K562 (cell line): ENCODE measurements around the gene ETV2. TPM values are rescaled to one million over a fixed set of nuclear protein-coding genes. Genes with fewer than 3 reads are reported as not detected.

Experiments
- ATAC-seq: fragments of 200-7000 bp; cut with Tn5 transposase; 3 replicates; pipeline ENCODE4 v1.9.1; 2020; ENCODE audit warnings: moderate library complexity
- BruUV-seq: library from RNA; stranded (reverse); fragments of 400-500 nt; replicated peaks from 2 replicates; lab custom pipeline; 2021; lab: Mats Ljungman, UMichigan
- CTCF ChIA-PET: fragments of 300-600 bp; formaldehyde crosslinking; extraction: SDS; loops from one replicate; lab custom pipeline; 2021; ENCODE audit warnings: low intra/inter-chr PET ratio; lab: Yijun Ruan, JAX
- POLR2A ChIA-PET: fragments of 300-600, 350-650 bp; sonication (Branson Sonifier 250); formaldehyde crosslinking; extraction: SDS; loops from one replicate; lab custom pipeline; 2021; ENCODE audit warnings: antibody characterized with exemption, inconsistent platforms; lab: Yijun Ruan, JAX
- DNase-seq, 4 experiments: peaks; one replicate each; pipeline versions ENCODE4 v3.0.0 to v3.0.0-alpha.2; 2011 to 2018; ENCODE audit warnings: low spot score in 3 of 4, mixed read lengths in 3 of 4; ENCODE audit errors: extremely low read depth in 1 of 4
- FAIRE-seq: peaks from 2 replicates; lab custom pipeline; 2011; peaks lifted over from hg19 to GRCh38; lab: Jason Lieb, UNC
- H2AFZ ChIP-seq: 2 replicates; pipeline ENCODE4 v1.6.0; 2011; ENCODE audit warnings: low read depth, low read length, control low read depth, inconsistent platforms
- H3K27ac ChIP-seq: fragments of 200-600 bp; 3 replicates; pipeline ENCODE4 v1.8.0; 2011; ENCODE audit warnings: low read depth, mild to moderate bottlenecking, control low read depth, inconsistent platforms, low read length, moderate library complexity, mixed read lengths; ENCODE audit errors: extremely low read depth
- H3K27me3 ChIP-seq, 2 experiments: fragments of 300-600 bp in 1 of 2; 2 replicates in 1 of 2; 3 replicates in 1 of 2; pipeline versions ENCODE4 v1.6.0 to v1.8.0; 2011; ENCODE audit warnings: inconsistent platforms in 2 of 2, low read length in 2 of 2, mild to moderate bottlenecking in 1 of 2, mixed read lengths in 1 of 2, moderate library complexity in 1 of 2; ENCODE audit not compliant: control insufficient read depth in 2 of 2, insufficient read depth in 2 of 2
- H3K36me3 ChIP-seq: fragments of 300-600 bp; 3 replicates; pipeline ENCODE4 v1.8.0; 2011; ENCODE audit warnings: mild to moderate bottlenecking, low read length, inconsistent platforms; ENCODE audit not compliant: control insufficient read depth, insufficient read depth
- H3K4me1 ChIP-seq, 2 experiments: fragments of 200-600 bp in 1 of 2; replicated peaks in 1 of 2; 2 replicates in 1 of 2; 3 replicates in 1 of 2; pipeline versions ENCODE4 v1.5.1 to v1.8.0; 2011; ENCODE audit warnings: inconsistent platforms in 2 of 2, low read length in 2 of 2, mild to moderate bottlenecking in 1 of 2, mixed read lengths in 1 of 2, moderate library complexity in 1 of 2; ENCODE audit not compliant: control insufficient read depth in 2 of 2, insufficient read depth in 2 of 2
- H3K4me2 ChIP-seq: 2 replicates; pipeline ENCODE4 v1.6.1; 2011; ENCODE audit warnings: low read length, control low read depth, inconsistent platforms, mixed read lengths; ENCODE audit not compliant: insufficient read depth
- H3K4me3 ChIP-seq: fragments of 200-600 bp; sonication (generic), shearing (Covaris generic); 2 replicates; pipeline ENCODE4 v1.5.1; 2016; ENCODE audit warnings: control low read depth, inconsistent platforms
- H3K79me2 ChIP-seq: fragments of 200-600 bp; 3 replicates; pipeline ENCODE4 v1.8.0; 2011; ENCODE audit warnings: low read length, inconsistent platforms; ENCODE audit not compliant: control insufficient read depth, insufficient read depth
- H3K9ac ChIP-seq, 2 experiments: 2 replicates each; pipeline versions ENCODE4 v1.6.0 to v1.6.1; 2011; ENCODE audit warnings: low read depth in 2 of 2, low read length in 2 of 2, control low read depth in 1 of 2, inconsistent platforms in 1 of 2, mild to moderate bottlenecking in 1 of 2, mixed read lengths in 1 of 2; ENCODE audit not compliant: insufficient read depth in 1 of 2
- H3K9me1 ChIP-seq: one replicate; pipeline ENCODE4 v1.6.0; 2011; ENCODE audit warnings: inconsistent platforms, mild to moderate bottlenecking, low read length, moderate library complexity; ENCODE audit not compliant: control insufficient read depth, insufficient read depth
- H3K9me3 ChIP-seq: replicated peaks from 2 replicates; pipeline ENCODE4 v1.5.1; 2011; ENCODE audit warnings: low read depth, low read length, inconsistent platforms; ENCODE audit not compliant: control insufficient read depth, insufficient read depth
- H4K20me1 ChIP-seq: replicated peaks from 2 replicates; pipeline ENCODE4 v1.6.1; 2011; ENCODE audit warnings: low read length, inconsistent platforms, mixed read lengths; ENCODE audit not compliant: control insufficient read depth, insufficient read depth
- ARID2 ChIP-seq: fragments of 450-650 bp; IDR thresholded peaks from 2 replicates; pipeline ENCODE4 v1.6.1; 2017; ENCODE audit warnings: antibody characterized with exemption, mild to moderate bottlenecking
- MBD2 ChIP-seq: sonication (generic); IDR thresholded peaks from 2 replicates; pipeline ENCODE4 v1.6.1; 2016; ENCODE audit warnings: low read depth, borderline replicate concordance
- RBFOX2 ChIP-seq: fragments of 200-400 bp; formaldehyde crosslinking; IDR thresholded peaks from 2 replicates; pipeline ENCODE4 v1.6.1; 2017; ENCODE audit warnings: low read depth, mild to moderate bottlenecking, low read length, moderate library complexity
- RBM34 ChIP-seq: fragments of 200-400 bp; formaldehyde crosslinking; IDR thresholded peaks from 2 replicates; pipeline ENCODE4 v1.6.1; 2018; ENCODE audit warnings: low read length, borderline replicate concordance; ENCODE audit not compliant: insufficient read depth
- RFX5 ChIP-seq: IDR thresholded peaks from 2 replicates; pipeline ENCODE4 v1.6.1; 2011; ENCODE audit warnings: low read depth, mild to moderate bottlenecking, improper control_type of control experiment, low read length
- TAF15 ChIP-seq: fragments of 200-400 bp; formaldehyde crosslinking; IDR thresholded peaks from 2 replicates; pipeline ENCODE4 v1.6.1; 2017; ENCODE audit warnings: mild to moderate bottlenecking, low read depth, low read length, moderate library complexity
- THRAP3 ChIP-seq: fragments of 450-650 bp; IDR thresholded peaks from 2 replicates; pipeline ENCODE4 v1.6.1; 2016; ENCODE audit warnings: mild to moderate bottlenecking, inconsistent platforms, borderline replicate concordance
- ZNF436 ChIP-seq: fragments of 250-450, 450-650 bp; sonication (Bioruptor Pico); formaldehyde crosslinking; IDR thresholded peaks from 2 replicates; pipeline ENCODE4 v1.7.0; 2020; ENCODE audit warnings: mild to moderate bottlenecking
- ZNF561 ChIP-seq: fragments of 450-650 bp; formaldehyde crosslinking; conservative IDR thresholded peaks from 2 replicates; pipeline ENCODE4 v1.4.0; 2020; ENCODE audit warnings: mild to moderate bottlenecking, moderate library complexity
- ZNF586 ChIP-seq: fragments of 450-650 bp; formaldehyde crosslinking; conservative IDR thresholded peaks from 2 replicates; pipeline ENCODE4 v1.4.0; 2020; ENCODE audit warnings: mild to moderate bottlenecking, moderate library complexity
- WGBS: fragments of 100-300 bp; shearing (Covaris generic); methylation state at CpG from one replicate; pipeline ENCODE4 v1.1.6; 2016; ENCODE audit warnings: low coverage, mixed read lengths; ENCODE audit not compliant: insufficient coverage; ENCODE audit errors: missing lambda C conversion rate; 5-methylcytosine and 5-hydroxymethylcytosine counted together
- in situ Hi-C: fragments of 300-500 bp; cut with MboI; formaldehyde crosslinking; loops from 4 replicates; pipeline ENCODE4 v1.15.0; 2018; ENCODE audit warnings: inconsistent platforms, mixed read lengths
- intact Hi-C: fragments of 100-400 bp; cut with micrococcal nuclease; formaldehyde crosslinking; loops from 2 replicates; pipeline ENCODE4 v1.14.2; 2022
- polyA plus RNA-seq, 8 experiments: library from polyadenylated mRNA; depleted of rRNA in 4 of 8; stranded (reverse) in 5 of 8; unstranded in 3 of 8; fragments of >200 nt; fragmentation: Nextera tagmentation in 2 of 8; fragmentation: Illumina TruSeq in 1 of 8; extraction: Ambion mirVana in 2 of 8; extraction: Trizol in 1 of 8; gene quantifications; 2 replicates each; pipeline versions ENCODE4 v1.2.1 to v1.2.3, GENCODE V29; 2011 to 2014; ENCODE audit warnings: inconsistent platforms in 1 of 8, missing spikeins in 1 of 8
- total RNA-seq, 7 experiments: library from RNA; depleted of rRNA in 6 of 7; stranded (reverse); fragments of >200 nt in 6 of 7; fragmentation: Illumina TruSeq in 2 of 7; extraction: Trizol in 2 of 7; gene quantifications; 2 replicates each; pipeline versions ENCODE4 v1.2.1 to v1.2.3, GENCODE V29; 2011 to 2021; ENCODE audit warnings: low replicate concordance in 1 of 7

Gene ETV2
- total and polyA plus RNA-seq, 9 of the 15 experiments (the other 6 are each of a cell fraction or from before 2014, with no cell fraction given): 0.11 to 3.7 (median 0.55) TPM

DNA sequence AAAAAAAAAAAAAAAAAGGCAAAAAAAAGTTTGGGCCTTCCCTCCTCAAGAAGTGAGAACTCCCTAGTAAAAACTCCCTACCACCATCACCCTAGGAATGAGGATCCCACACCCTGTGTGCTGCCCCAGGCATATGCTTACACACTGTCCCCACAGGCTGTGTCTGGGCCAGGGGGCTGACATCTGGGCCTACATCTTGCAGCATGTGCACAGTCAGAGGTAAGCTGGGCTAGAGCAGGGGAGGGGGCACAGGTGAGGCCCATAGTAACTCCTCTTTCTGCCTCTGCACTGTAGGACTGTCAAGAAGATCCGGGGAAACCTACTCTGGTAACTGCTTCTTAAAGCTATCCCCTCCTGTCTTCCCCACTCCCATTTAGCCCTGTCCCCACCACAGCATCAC lies 28.0 kb upstream of the ETV2 start:
- POLR2A ChIA-PET: interaction anchor here (0.5 to 1.8 kb wide), 7 partner anchors 10 to 319 kb away, joined by 3 to 7 read pairs (median 4); partner anchors contain the start of genes COX6B1 and ETV2

DNA sequence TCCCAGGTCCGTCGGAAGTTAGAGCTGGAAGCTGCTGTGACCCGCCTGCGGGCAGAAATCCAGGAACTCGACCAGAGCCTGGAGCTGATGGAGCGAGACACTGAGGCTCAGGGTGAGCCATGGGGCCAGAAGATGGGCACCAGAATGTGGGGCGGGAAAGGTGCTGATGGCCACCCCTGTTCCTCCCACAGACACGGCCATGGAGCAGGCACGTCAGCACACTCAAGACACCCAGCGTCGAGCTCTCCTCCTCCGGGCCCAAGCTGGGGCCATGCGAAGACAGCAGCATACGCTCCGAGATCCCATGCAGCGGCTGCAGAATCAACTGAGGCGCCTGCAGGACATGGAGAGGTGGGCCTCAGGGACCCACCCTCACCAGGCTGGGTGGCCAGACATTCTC lies 26.5 kb upstream of the ETV2 start:
- no peak for DNase-seq
- H3K27me3 ChIP-seq: no peaks in the 10 kb centered on the region
- peaks cover 40% of the 10 kb centered on the region; the same call in 2 of the 3 replicates for H3K36me3 ChIP-seq
- ATAC-seq: no peak
- intact Hi-C loops (no loop called here), in situ Hi-C loops (no loop called here)
- no peak overlapping the region for H3K27ac ChIP-seq
- TF ChIP-seq MBD2 (no peak), RBFOX2 (0 out of 2 replicates have a peak, but pooled peaks have one; percentile 17)
- TF ChIP-seq, all 486 proteins: peak for 1
- ChIA-PET POLR2A (interaction anchor here (0.6 to 1.6 kb wide), 2 partner anchors 9 to 28 kb away, joined by 3 to 4 read pairs; no protein-coding TSS in a partner anchor), CTCF (no interaction called here)
- 93% methylated on average over 17 of the region's 17 CpGs for WGBS
- Histone ChIP-seq H3K9me1 (no peaks in the 10 kb centered on the region), H3K9ac (peak overlapping the region in 1 of 2 experiments; percentile 52; a peak in 1 of 4 replicates), H3K79me2 (peaks cover 7% of the 10 kb centered on the region), H3K4me2 (no peak overlapping the region), H3K4me3 (no peak overlapping the region), H3K4me1 (peaks cover 7 to 45% of the 10 kb centered on the region in 2 experiments; a peak in 3 of 5 replicates), H3K9me3 (no peaks in the 10 kb centered on the region), H2AFZ (no peak overlapping the region), H4K20me1 (no peaks in the 10 kb centered on the region)
- no peak for FAIRE-seq
- no TSS peak for BruUV-seq

More for the DNA sequence above, 28.0 kb upstream of the ETV2 start:
- Histone ChIP-seq H3K79me2 (peaks cover 7% of the 10 kb centered on the region), H3K9me3 (no peaks in the 10 kb centered on the region), H3K4me3 (no peak overlapping the region; the same call in 1 of the 2 replicates), H3K4me1 (peaks cover 7 to 32% of the 10 kb centered on the region in 2 experiments; a peak in 3 of 5 replicates), H3K27ac (no peak overlapping the region), H4K20me1 (no peaks in the 10 kb centered on the region), H3K36me3 (peaks cover 34% of the 10 kb centered on the region; the same call in 2 of the 3 replicates), H3K4me2 (peak overlapping the region; percentile 98), H3K9ac (peak overlapping the region; percentile 97; a peak in 1 of 4 replicates), H3K9me1 (no peaks in the 10 kb centered on the region), H3K27me3 (no peaks in the 10 kb centered on the region), H2AFZ (no peak overlapping the region)
- WGBS: 67% methylated on average over 1 of the region's 1 CpG
- intact Hi-C loops: no loop called here
- no peak for FAIRE-seq
- in situ Hi-C loops: no loop called here
- no peak for DNase-seq
- no TSS peak for BruUV-seq
- CTCF ChIA-PET: interaction anchor here (0.6 kb wide), 1 partner anchor 537 kb away, joined by 3 read pairs; no protein-coding TSS in a partner anchor
- ATAC-seq: no peak
- TF ChIP-seq ARID2 (no peak), ZNF561 (CRISPR knock-in tag) (no peak), RFX5 (0 out of 2 replicates have a peak, but pooled peaks have one; percentile 8), TAF15 (no peak), THRAP3 (no peak), ZNF436 (CRISPR knock-in tag) (no peak), ZNF586 (CRISPR knock-in tag) (no peak), RBM34 (no peak)
